NCI-H187 (cell line): Measurements from ENCODE around the gene FAM180A.
"Not testable (repeated sequence)": the region's sequence is repeated elsewhere in the genome, so short reads cannot be mapped to it uniquely, and the experiment has no call there.

Source experiments
- DNase-seq, 2 experiments: peaks; one replicate each; lab custom pipeline; 2025; lab: John Stamatoyannopoulos, UW

The FAM180A gene

DNA sequence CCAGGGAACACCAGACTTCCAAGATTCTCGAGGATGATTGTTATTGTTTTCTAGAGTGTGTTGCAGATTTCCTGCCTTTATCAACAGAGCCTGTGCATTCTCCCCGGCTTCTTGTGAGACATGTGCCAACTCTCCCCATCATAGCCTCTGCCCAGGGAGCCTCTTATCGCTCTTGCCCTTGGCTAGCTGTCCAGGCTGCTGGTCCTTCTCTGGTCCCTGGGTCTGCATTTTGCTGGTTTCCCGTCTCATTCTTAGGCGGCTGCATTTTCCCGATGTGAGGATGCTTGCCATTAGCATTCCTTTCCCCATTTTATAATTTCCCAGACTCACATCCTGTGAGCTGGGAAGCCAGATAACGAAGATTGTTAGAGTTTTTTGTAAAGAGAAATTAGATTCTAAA, 35.8 kb downstream of the FAM180A start:
- DNase-seq, result no peak

DNA sequence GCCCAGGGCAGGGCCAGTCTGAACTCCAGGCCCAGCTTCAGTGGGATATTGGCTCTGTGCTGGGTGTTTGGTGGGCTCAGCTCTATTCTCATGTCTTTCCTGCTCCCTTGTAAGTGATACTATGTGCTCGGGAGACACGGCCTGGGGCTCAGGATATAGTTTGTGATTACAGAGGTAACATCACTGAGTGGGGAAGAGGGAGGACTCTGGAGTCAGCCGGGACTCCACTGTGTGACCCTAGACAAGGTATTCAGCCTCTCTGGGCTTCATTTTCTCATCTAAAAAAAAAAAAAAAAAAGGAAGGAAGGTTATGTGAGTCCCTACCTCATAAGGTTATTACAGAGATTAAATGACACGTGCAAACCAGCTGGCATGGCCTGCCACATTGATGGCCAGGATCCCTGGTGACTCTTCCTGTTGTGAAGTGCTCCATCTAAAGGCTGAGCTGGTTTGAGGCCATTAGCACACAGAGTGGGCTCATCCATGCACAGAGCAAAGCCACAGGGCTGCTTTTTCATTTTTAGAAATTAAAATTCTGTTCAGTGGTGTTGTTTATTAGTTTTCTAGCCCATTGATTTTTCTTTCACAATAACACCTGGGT, 36.3 kb downstream of the FAM180A start:
- DNase-seq, result peak in 1 of 2 experiments; percentile 23

DNA sequence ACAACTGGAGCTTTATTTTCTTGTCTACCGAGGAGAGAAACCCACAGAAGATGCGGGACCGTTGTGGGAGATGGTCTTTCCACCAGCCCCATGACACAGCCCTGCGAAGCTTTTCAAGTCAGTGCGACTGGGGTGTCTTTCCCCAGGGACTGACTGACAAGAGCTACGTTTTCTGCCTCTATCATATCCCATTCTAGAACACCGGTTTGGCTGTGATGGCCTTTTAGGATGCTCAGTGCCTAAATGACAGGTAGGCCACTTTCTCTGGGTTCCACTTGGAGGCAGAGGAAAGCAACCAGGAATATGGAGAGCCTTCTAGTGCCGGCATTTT, 37.5 kb downstream of the FAM180A start:
- no peak for DNase-seq

DNA sequence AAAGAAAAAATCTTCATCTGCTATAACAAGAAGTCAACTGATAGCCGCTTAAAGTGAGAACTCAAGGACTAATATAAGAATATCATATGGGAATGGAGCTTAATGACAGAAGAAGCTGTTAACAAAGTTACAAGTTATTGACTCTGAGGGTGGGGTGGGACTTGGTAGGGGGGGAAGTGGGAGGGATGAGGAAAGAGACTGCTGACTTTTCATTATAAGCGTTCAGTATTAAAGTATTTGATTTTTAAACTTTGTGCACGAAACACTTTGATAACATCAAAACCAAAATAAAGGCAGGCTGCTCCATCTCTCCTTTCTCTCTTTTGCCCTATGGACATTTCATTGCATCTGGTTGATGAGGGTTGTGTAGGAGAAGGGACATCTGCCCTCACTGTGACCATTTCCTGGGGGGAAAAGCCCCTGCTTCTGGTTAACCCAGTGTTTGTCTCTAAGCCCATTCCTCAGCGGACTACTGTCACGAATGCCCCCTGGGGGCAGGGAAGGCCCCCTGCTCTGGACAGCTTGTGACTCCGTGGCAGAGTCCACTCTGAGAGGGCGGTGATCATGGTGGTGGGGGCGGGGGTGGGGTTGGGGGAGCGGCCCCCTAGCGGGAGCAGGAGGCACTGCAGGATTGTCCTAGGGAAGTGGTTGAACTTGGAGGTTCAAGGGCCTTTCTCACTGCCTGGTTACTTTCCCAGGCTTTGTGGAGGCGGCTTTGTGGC, 38.0 kb downstream of the FAM180A start:
- no peak for DNase-seq

DNA sequence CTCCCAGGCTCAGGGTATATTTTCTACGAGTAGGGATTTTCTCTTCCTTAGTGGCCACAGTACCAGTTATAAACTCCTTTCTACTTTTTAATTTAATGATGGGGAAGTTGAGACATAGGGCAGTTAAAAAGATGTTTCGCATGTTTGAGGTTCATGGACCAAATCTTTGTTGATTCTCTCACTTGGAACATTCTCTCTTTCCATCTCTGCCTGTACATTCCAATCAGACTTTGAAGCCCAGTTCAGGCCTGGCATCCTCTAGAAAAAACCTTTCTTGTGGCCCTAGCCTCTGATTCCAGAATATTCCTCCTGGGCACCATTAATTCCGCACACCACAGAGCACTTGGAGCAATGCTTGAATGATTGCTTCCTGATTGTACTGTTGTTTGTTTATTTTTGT, 39.1 kb downstream of the FAM180A start:
- no peak for DNase-seq

DNA sequence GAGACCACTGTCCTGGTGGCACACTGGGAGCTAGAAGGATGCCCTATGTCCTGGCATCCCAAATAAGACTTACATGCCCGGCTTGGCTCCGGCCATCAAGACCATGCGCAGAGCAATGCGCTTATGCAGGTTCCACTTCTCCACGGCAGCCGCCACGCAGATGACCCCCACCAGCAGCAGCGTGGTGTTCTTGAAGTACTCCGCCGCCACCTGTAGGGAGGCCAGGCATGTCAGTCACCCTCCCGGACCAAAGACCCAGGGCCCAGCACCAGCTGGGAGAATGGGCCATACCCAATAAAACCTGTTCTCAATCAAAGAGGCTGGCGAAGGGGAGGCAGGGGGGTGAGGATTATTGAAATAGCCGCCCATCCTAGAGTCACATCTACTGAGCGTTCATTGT, 40.6 kb downstream of the FAM180A start:
- DNase-seq, result no peak

DNA sequence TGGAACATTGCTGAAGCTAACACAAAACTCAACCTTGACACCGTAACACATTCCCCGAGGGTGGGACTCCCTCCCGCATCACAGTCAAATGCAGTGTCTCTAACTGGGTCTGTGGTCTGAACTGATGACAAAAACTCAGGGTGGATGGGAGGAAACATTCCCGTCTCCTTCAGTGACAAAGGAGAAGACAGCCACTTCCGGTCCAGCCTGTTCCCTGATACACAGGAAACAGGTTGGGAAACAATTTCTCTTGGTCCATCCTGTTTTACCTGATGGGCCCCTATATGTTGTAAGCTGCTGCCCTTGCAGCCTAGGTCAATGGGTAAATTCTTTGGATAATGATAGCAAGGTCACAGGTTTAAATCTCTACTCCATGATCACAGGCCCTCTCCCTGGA, 41.0 kb downstream of the FAM180A start:
- DNase-seq, result no peak

DNA sequence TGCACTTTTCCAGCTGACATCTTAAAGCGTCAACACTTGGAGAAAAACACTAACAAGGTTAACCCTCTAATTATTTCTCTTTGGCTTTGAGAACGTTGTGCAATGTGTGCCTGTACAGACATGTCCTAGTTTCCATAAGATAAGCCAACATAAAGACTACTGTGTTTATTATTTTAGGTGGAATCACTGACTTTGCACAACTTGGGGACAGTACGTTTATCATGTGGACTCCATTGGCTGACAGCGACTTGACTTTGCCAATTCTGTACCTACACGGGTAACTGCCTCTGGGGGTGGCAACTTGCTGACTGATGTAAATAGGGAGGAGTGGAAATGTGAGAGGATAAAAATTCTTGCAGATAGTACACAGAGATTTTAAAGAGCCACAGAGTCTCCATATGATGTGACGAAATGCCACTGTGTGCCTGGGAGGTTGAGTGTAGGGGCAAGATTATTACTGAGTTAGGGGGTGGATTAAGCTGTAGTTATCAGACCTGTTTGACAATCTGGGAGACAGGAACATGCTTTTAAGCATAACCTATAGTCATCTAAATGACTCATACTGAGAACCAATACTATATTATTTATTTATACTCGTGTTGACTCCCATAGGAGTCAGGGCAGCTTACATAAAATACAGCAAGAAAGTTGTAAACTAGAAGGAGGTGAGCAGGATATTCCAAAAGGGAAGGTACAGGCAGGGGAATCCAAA, 41.6 kb downstream of the FAM180A start:
- DNase-seq, result no peak

DNA sequence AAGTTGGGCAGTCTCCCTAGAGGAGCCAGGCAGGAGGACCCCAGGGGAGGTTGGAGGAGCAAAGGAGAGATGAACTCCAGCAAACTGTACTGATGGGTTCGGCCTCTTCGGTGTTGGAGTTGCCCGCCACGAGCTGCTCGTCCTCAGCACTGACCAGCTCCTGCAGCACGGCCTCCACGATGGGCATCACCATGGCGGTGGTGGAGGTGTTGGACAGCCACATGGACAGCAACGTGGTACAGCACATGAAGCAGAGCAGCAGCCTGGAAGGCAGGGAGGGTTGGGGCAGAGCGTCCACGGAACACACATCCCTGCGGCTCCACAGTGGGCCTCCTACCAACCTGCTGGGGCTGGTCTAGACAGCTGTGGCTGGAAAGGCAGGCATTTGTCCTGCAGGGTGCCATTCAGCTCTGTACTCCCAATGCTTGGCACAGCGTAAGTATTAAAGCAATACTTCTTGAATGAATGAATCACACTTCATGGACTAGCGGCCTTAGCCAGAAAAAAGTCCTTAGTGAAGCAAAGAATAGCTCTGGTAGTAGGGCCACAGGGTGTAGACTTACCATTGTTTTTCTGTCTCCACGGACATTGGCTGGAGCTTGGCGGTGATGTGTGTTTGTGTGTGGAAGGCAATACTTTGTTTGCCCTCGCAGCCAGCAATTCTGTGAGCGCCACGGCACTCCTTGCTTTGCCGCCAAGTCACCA, 42.4 kb downstream of the FAM180A start:
- DNase-seq, result no peak

DNA sequence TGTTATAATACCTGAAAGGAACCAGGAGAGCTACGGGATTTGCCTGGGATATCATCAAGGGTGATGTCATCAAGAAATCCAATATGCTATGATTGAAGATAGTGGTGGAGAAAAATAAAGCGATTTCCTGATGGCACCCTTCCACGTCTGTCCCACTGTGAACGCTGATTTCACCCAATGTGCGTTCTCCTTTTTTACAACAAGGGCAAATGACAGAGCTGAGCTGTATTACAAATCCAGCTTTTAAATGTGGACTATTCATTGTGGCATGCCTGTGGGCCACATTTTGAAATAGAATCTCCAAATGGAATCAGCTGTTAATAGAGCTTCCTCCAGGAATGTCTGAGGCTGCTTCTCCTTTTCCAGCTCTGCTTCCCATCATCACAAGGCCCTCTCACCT, 43.9 kb downstream of the FAM180A start:
- no peak for DNase-seq

DNA sequence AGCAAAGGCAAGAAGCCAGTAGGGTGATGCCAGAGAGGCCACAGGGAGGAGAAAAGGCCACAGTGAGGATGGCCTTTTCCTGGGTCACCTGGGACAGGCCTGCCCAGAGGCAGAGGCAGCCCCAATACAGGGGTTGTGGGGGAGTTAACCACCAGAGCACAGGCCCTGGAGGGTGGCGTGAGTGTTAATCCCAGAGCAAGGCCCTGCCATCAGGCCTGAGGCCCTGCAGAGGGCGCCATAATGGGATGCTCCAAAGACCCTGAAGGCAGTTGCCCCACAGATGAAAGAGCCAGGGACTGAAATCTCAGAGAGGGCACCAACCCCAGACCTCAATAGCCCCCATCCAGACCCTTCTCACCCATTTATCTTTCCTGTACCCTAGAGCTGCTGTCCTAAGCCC, 44.5 kb downstream of the FAM180A start:
- no peak for DNase-seq

DNA sequence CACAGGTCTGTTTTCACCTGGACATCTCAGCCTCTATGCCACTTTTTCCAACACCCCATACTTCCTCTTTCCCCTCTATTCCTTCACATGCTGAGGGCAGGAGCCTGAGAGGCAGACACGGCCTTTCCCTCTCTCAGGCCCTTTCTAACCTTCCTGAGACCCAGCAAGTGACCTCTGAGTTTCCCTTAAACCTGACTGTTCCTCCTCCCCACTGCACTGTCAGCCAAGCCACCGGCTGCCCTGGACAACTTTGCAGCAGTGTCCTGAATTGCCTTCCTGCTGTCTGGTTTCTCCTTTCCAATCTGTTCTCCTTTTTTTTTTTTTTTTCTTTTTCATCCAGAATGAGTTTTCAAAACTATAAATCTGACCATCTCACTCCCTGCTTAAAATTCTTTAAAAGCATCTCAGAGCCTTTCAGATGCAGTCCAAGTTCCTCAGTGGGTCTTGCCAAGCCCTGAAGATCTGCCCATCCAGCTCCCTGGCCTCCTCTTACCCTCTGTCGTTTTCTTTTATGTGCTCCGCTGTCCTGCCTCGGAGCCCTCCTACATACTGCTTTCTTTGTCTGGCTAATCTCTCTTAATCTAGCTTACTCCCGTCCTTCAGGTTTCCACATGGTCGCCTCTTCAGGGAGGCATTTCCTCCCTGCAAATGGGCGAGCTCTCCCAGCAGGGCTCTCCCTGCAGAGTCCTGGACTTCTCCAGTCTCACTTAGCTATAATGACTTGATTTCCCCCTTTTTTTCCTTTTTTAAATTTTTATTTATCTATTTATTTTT, 51.1 kb downstream of the FAM180A start:
- no peak for DNase-seq

DNA sequence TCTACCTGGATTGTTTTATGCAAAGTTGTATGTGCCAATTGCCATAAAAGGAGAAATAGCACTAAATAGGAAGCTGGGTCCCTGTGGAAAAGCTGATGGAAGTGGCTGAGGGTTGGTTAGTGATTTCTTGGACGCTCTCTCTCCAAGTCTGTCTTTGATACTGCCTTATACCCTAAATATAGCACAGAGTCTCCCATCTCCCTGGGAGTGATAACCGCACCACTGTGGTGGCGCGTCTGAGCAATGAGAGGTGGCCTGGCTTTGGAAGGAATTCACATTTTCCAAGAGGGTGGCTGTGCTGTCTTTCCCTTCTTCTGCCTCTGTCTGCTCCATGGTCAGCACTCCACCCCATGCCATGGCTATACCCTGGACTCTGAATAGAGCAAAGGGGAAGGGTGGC, 55.1 kb downstream of the FAM180A start:
- DNase-seq, result no peak

DNA sequence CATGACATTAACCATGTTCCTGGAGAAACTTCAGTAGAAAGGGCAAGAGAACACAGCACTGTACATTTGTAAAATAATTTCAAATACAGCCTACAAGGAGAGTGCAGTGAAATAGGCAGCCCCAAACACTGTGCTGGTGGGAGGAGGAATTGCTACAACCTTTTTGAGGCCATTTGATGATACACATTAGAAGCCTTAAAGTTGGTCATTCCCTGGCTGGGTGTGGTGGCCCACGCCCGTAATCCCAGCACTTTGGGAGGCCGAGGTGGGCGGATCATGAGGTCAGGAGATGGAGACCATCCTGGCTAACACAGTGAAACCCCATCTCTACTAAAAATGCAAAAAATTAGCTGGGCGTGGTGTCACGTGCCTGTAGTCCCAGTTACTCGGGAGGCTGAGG, 56.0 kb downstream of the FAM180A start:
- DNase-seq, result not testable (repeated sequence)

DNA sequence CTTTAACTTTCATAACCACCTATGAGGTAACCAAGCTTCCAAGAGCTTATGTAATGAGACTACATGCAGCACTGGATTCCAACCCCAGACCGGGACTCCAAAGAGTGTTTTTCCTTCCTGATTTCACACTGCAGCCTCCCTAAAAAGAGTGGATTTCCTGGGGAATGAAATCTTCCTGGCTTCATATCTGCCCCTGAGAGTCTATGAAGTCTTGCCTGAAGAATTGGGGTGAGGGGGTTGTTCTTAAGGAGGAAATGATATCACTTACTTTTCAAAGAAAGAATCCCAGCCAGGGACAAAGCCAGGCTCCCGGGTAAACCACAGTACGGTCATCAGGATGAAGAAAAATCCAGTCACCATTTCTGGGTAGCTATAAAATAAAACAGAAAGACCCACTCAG, 56.6 kb downstream of the FAM180A start:
- DNase-seq, result no peak

DNA sequence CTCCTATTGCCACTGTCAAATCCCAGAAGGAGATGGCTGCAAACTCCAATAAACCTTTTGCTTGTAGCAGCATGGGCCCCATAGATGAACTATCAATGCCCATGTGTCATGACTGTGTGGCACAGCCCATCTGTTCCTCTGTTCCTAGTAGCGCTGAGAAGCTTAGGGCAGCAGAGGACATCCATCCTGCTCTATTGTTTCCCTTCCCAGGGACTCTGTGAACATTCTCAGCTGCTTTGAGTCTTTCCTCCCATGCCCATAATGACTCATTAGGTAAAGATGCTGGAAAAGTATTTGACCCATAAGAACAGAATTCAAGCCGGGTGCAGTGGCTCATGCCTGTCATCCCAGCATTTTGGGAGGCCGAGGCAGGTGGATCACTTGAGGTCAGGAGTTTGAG, 58.0 kb downstream of the FAM180A start:
- no peak for DNase-seq

DNA sequence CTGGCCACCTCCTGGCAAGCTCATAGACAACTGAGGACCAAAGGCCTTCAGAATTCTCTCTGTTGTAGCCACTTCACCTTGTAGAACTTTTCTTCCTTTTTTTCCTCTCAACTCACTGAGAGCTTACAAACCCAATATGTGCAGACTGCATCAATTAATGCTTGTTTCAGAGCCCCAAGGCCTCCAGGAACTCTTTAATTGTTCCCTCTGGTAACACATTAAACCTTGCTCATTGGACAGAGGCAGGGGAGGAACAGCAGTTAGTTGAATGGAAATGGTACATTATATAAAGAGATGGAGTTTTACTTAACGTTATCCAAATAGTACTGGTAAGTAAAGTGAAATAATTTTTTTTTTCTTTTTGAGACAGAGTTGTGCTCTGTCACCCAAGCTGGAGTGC, 61.1 kb downstream of the FAM180A start:
- no peak for DNase-seq

DNA sequence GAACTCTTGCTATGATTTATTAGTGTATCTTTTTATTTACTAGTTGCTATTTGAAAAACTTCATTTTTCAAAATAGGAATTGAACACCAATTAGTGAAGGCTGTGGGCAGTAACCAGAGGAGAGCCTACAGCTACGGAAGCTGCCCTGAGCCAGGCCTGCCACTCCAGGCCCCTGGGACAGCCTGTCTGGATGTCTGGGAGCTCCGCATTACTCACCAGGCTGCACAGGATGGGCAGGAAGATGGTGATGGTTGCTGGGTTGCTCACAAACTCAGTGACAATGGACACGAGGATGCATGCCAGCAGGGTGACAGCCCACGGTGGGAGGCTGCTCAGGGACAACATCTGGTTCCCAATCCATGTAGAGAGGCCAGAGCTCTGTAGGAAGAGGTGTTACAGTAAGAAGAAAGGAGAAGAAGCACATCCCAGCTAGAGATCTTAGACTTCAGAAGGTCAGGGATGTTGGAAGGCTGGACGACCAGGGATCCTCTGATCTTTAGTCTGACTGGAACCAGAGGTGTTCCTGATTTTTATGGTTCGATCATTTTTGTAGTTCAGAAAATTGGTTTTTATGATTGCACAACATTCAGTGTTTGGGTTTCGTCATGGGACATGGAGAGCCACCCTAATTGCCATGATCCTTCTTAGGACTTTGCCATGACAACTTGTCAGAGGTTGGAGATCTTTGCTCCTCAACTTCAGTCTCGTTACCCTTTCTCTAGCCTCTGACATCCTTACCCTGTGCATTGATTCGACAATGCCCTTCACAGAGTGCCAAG, 63.1 kb downstream of the FAM180A start:
- no peak for DNase-seq

DNA sequence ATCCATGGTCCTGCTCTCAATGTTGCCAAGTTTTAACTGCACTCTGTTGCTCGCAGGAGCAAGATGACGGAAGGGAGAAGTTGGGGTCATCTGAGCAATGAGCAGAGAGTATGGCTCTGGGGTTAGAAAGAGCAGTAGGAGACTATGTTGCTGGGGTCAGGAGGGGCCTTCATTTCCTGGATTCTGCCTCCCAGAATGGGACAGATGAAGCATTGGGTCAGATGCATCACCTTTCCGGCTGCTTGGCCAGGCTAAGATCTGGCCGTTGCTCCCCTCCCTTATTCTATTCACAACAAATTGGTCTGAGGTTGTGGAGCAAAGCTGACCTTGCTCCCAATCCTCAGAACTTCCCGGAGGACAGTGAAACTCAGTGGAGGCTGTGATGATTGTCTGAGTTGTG, 63.9 kb downstream of the FAM180A start:
- DNase-seq, result no peak

DNA sequence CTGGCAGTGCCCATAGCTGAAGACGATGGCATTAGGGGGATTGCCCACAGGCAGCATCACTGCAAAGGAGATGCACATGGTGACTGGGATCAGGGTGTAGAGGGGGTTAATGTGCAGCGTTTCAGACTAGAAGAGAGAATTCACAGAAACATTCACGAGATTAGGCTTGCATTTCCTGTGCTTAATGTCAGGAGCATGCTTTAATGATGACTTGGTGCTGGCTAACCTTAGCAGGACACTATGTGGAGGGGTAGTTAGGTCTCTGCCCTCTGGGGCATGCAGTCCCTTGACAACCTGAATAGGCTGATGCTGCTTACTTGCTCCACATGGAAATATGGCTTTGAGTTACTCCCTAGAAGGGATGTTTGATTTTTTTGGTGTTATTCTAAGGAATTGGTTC, 64.5 kb downstream of the FAM180A start:
- DNase-seq, result no peak

DNA sequence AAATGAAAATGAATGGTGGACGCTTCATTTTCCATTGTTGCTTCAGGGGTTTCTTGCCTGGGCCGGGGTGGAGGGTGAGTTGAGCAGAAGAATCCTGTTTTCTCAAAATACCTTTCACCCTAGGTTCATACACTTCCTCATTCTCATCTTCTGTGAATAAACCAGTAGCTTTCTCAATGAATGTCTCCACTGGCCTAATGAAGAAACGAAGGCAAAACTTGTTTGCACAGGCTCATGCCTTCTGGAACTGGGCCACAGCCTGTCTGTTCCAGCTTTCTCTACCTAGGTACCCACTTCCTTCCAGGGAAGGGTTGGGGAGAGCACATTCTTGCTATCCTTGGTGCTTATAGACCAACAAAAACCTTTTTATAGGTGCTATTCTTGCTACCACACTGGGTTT, 65.0 kb downstream of the FAM180A start:
- no peak for DNase-seq
